ENCODE measurements around the gene DDX17. TPM values are rescaled to one million over a fixed set of nuclear protein-coding genes. Genes with fewer than 3 reads are reported as not detected.

The DDX17 gene
- total and polyA plus RNA-seq, 2 experiments from 2014 or later = 88.0 to 603 TPM

DNA sequence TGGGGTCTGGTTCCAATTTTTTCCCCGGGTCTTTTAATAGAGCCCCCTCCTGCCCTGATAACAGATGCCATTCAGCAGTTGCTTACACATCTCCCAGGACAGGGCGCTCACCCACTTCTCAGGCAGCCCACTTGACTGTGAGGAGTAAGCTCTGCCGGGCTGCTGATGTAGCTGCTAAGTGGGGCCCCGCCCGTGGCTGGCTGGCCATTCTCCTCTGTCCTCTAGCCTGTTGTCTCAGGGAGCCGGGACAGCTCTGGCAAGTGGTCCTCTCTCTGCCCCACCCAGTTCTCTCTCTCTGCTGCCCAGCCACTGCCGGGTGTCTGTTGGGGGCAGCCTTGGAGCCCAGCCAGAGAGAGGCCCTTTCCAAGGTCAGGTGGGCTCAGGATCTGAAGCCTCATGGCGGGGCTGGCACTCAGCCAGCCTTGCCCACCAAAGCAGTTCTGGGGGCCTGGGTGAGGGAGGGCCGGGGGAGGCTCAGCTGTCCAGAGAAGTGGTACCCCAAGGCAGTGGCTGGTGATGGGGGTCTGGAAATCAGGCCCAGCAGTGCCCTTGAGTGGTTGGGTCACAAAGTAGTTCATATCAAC, 60.0 kb downstream of the DDX17 start:
- no peak overlapping the region for H3K27ac ChIP-seq (ENCODE audit: low read depth)
- ATAC-seq (no peak), DNase-seq (ENCODE audit: low spot score) (no peak)
- Mint-ChIP-seq H3K27ac (no peak overlapping the region), H3K4me1 (peaks cover 19% of the 10 kb centered on the region), H3K27me3 (ENCODE audit: insufficient read depth, low read depth, poor library complexity) (peaks cover 17% of the 10 kb centered on the region), H3K4me3 (no peak overlapping the region), H3K36me3 (ENCODE audit: low read depth) (no peaks in the 10 kb centered on the region), H3K9me3 (no peaks in the 10 kb centered on the region; the same call in 2 of the 3 replicates)
- no peaks in the 10 kb centered on the region for H3K36me3 ChIP-seq (ENCODE audit: insufficient read depth)
- no peaks in the 10 kb centered on the region for H3K9me2 ChIP-seq (ENCODE audit: insufficient read depth)
- 0 out of 2 replicates have a peak, but pooled peaks cover under 1% of the 10 kb centered on the region for H3K4me1 ChIP-seq (ENCODE audit: insufficient read depth)
- H4K20me1 ChIP-seq (replicated peaks; ENCODE audit: insufficient read depth) = no peaks in the 10 kb centered on the region
- H2AFZ ChIP-seq = no peak overlapping the region
- 0 out of 2 replicates have a peak, but pooled peaks cover 2% of the 10 kb centered on the region for H3K27me3 ChIP-seq (ENCODE audit: insufficient read depth)
- TF ChIP-seq CREB1 (CRISPR knock-in tag; IDR thresholded peaks at IDR 0.05; ENCODE audit: low read depth) (no peak), EZH2 (IDR thresholded peaks at IDR 0.05; ENCODE audit: low read depth, unreplicated experiment) (no peak), EZH2phosphoT487 (IDR thresholded peaks at IDR 0.05; ENCODE audit: unreplicated experiment) (no peak), POLR2AphosphoS5 (IDR thresholded peaks at IDR 0.05; ENCODE audit: low read depth) (no peak), ZNF114 (CRISPR knock-in tag; IDR thresholded peaks at IDR 0.05) (no peak)
- TF ChIP-seq, protein P1, sequence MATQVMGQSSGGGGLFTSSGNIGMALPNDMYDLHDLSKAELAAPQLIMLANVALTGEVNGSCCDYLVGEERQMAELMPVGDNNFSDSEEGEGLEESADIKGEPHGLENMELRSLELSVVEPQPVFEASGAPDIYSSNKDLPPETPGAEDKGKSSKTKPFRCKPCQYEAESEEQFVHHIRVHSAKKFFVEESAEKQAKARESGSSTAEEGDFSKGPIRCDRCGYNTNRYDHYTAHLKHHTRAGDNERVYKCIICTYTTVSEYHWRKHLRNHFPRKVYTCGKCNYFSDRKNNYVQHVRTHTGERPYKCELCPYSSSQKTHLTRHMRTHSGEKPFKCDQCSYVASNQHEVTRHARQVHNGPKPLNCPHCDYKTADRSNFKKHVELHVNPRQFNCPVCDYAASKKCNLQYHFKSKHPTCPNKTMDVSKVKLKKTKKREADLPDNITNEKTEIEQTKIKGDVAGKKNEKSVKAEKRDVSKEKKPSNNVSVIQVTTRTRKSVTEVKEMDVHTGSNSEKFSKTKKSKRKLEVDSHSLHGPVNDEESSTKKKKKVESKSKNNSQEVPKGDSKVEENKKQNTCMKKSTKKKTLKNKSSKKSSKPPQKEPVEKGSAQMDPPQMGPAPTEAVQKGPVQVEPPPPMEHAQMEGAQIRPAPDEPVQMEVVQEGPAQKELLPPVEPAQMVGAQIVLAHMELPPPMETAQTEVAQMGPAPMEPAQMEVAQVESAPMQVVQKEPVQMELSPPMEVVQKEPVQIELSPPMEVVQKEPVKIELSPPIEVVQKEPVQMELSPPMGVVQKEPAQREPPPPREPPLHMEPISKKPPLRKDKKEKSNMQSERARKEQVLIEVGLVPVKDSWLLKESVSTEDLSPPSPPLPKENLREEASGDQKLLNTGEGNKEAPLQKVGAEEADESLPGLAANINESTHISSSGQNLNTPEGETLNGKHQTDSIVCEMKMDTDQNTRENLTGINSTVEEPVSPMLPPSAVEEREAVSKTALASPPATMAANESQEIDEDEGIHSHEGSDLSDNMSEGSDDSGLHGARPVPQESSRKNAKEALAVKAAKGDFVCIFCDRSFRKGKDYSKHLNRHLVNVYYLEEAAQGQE (IDR thresholded peaks at IDR 0.05; ENCODE audit: unreplicated experiment) = no peak
- TF ChIP-seq, protein P2, sequence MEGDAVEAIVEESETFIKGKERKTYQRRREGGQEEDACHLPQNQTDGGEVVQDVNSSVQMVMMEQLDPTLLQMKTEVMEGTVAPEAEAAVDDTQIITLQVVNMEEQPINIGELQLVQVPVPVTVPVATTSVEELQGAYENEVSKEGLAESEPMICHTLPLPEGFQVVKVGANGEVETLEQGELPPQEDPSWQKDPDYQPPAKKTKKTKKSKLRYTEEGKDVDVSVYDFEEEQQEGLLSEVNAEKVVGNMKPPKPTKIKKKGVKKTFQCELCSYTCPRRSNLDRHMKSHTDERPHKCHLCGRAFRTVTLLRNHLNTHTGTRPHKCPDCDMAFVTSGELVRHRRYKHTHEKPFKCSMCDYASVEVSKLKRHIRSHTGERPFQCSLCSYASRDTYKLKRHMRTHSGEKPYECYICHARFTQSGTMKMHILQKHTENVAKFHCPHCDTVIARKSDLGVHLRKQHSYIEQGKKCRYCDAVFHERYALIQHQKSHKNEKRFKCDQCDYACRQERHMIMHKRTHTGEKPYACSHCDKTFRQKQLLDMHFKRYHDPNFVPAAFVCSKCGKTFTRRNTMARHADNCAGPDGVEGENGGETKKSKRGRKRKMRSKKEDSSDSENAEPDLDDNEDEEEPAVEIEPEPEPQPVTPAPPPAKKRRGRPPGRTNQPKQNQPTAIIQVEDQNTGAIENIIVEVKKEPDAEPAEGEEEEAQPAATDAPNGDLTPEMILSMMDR (conservative IDR thresholded peaks at IDR 0.05; ENCODE audit: low read depth in 2 of 2) = no peak
- TF ChIP-seq, protein P3, sequence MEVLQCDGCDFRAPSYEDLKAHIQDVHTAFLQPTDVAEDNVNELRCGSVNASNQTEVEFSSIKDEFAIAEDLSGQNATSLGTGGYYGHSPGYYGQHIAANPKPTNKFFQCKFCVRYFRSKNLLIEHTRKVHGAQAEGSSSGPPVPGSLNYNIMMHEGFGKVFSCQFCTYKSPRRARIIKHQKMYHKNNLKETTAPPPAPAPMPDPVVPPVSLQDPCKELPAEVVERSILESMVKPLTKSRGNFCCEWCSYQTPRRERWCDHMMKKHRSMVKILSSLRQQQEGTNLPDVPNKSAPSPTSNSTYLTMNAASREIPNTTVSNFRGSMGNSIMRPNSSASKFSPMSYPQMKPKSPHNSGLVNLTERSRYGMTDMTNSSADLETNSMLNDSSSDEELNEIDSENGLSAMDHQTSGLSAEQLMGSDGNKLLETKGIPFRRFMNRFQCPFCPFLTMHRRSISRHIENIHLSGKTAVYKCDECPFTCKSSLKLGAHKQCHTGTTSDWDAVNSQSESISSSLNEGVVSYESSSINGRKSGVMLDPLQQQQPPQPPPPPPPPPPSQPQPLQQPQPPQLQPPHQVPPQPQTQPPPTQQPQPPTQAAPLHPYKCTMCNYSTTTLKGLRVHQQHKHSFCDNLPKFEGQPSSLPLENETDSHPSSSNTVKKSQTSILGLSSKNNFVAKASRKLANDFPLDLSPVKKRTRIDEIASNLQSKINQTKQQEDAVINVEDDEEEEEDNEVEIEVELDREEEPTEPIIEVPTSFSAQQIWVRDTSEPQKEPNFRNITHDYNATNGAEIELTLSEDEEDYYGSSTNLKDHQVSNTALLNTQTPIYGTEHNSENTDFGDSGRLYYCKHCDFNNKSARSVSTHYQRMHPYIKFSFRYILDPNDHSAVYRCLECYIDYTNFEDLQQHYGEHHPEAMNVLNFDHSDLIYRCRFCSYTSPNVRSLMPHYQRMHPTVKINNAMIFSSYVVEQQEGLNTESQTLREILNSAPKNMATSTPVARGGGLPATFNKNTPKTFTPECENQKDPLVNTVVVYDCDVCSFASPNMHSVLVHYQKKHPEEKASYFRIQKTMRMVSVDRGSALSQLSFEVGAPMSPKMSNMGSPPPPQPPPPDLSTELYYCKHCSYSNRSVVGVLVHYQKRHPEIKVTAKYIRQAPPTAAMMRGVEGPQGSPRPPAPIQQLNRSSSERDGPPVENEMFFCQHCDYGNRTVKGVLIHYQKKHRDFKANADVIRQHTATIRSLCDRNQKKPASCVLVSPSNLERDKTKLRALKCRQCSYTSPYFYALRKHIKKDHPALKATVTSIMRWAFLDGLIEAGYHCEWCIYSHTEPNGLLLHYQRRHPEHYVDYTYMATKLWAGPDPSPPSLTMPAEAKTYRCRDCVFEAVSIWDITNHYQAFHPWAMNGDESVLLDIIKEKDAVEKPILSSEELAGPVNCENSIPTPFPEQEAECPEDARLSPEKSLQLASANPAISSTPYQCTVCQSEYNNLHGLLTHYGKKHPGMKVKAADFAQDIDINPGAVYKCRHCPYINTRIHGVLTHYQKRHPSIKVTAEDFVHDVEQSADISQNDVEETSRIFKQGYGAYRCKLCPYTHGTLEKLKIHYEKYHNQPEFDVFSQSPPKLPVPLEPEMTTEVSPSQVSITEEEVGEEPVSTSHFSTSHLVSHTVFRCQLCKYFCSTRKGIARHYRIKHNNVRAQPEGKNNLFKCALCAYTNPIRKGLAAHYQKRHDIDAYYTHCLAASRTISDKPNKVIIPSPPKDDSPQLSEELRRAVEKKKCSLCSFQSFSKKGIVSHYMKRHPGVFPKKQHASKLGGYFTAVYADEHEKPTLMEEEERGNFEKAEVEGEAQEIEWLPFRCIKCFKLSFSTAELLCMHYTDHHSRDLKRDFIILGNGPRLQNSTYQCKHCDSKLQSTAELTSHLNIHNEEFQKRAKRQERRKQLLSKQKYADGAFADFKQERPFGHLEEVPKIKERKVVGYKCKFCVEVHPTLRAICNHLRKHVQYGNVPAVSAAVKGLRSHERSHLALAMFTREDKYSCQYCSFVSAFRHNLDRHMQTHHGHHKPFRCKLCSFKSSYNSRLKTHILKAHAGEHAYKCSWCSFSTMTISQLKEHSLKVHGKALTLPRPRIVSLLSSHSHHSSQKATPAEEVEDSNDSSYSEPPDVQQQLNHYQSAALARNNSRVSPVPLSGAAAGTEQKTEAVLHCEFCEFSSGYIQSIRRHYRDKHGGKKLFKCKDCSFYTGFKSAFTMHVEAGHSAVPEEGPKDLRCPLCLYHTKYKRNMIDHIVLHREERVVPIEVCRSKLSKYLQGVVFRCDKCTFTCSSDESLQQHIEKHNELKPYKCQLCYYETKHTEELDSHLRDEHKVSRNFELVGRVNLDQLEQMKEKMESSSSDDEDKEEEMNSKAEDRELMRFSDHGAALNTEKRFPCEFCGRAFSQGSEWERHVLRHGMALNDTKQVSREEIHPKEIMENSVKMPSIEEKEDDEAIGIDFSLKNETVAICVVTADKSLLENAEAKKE (CRISPR knock-in tag; IDR thresholded peaks at IDR 0.05) = no peak
- no peaks in the 10 kb centered on the region for H3K79me2 ChIP-seq (replicated peaks; ENCODE audit: insufficient read depth)
- no peak overlapping the region for H3K4me2 ChIP-seq
- no peak overlapping the region for H3K4me3 ChIP-seq
- H3F3A ChIP-seq (replicated peaks; ENCODE audit: low read depth) = no peaks in the 10 kb centered on the region

Data from GM23338 (cell line).